HG03066 (cell line): Measurements from ENCODE around the gene SLC35E1.
"Not testable (repeated sequence)": the region's sequence is repeated elsewhere in the genome, so short reads cannot be mapped to it uniquely, and the experiment has no call there.

Experiments
- ATAC-seq: cut with Tn5 transposase; IDR thresholded peaks from one replicate; pipeline ENCODE4 v1.9.1; 2021; ENCODE audit warnings: low read depth; ENCODE audit not compliant: unreplicated experiment

SLC35E1 gene

DNA sequence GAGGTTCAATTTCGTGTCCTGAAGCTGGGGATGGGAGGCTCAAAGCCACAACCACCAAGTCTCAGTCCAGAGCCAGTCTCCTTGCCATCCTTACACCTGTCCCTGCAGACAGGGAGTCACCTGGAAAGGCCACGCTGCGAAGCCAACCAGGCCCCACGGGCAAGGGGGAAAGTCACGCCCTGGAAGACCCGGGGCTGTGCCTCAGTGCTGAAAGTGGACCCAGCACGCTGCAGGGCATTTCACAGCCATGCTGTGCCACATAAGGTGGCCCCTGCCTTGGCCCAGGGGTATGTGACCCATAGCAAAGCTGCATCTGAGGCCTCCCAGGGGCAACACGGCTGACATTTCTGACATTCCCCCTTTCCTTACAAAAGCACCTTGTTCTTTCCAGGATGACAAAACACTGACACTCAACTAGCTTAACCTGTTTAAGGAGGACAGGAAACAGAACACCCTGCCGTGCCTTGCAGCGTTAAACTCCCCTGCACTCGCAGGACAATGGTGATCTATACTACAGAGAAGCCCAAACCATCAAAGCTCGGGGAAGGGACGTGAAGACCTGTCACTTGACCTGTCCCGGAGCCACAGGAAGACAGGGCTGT lies 44.8 kb downstream of the SLC35E1 start:
- ATAC-seq = no peak

DNA sequence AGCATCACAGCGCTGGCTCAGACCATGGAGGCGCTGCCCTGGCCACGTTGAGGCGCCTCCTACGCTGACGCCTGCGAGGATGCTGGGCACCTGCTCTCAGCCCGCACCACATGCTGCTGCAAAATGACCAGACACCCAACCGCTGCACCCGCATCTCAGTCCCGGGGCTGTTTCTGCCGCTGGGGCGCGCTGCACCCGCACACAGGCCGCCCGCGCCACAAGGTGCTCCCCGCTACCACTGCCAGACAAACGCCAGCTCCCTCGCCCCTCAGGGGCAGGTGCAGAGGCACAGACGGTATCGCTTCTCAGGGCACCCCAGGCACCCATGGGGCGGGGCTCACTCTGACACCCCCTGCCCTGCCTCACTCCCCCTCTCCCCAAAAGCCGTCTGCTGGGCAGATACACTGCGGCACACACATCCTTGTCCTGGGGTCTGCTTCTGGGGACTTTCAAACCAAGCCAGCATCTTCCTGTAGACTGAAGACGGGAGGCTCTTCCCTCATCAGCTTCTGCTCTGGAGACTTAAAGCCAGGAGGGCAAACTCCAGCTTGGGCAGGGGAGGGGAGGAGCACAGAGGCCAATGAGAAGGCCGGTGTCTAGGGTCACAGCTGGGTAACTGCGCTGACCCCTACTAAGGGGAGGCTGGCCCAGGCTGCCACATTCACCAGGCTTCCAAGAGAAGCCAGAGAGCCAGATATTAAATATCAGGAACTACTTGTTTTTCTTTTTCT lies 46.3 kb downstream of the SLC35E1 start:
- ATAC-seq = no peak

DNA sequence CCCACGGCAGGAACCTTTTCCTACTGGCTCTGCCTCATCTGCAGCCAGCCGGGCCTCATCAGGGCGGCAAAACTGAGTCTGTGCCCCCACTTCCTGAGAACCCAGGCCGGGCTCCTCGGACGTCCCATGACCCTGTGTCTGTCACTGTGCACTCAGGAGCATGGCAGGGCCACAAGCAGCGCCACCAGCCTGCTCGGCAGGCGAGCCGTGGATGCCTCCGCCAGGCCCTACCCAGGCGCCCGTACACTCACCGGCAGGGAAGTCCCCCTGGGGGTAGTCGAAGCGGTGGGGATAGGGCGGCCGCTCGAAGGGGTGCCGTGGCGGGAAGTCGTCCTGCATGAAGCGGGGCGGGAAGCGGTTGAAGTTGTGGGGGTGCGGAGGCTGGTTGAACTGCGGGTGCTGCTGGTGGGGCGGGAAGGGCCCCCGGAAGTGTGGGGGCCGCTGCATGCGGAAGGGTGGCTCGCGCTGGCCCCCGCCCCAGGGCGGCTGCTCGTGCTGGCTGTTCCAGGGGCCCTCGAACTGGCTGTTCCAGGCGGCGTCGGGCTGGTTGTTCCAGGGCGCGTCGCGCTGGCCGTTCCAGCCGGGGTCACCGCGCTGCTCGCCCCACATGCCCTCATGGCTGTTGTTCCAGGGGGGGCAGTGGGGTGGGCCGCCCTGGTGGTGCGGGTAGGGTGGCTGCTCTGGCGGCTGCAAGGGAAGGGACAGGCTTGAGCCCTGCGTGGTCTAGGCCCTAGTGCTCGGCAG lies 47.1 kb downstream of the SLC35E1 start:
- ATAC-seq = no peak

DNA sequence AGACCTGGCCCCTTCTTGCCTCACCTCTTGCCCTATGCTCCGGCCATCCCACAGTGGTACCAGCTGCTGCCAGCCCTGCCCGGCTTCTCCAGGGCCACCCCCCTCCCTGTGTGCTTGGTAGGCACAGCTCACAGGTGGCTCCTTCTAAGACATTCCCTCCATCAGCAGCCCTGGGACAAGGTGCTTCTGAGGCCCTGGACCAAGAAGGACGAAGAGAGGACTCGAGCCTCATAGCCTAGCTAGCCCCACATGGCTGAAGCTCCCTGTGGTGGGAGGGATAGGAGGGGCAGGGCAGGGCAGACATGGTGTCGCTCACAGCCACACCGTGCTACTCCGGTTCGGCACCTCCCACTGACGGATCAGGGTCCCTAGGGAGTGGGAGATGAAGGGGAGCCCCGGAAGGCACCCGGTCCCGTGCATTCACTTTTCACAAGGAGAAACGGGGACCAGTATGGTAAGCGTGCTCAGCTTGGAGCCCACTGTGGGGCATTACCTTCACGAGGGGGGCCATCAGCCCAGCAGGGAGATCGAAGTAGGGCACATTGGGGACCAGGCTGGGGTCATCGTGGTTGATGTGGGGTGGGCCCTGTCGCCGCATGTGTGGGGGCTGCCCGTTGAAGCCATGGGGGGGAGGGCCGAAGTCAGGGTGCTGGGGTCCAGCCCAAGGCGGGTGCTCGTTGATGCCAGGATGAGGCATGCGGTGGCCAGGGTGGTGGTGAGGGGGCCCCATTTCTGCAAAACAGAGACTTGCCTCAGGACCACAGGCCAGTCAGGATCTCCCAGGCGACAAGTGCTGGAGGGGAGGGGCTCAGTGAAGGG lies 49.4 kb downstream of the SLC35E1 start:
- no peak for ATAC-seq

DNA sequence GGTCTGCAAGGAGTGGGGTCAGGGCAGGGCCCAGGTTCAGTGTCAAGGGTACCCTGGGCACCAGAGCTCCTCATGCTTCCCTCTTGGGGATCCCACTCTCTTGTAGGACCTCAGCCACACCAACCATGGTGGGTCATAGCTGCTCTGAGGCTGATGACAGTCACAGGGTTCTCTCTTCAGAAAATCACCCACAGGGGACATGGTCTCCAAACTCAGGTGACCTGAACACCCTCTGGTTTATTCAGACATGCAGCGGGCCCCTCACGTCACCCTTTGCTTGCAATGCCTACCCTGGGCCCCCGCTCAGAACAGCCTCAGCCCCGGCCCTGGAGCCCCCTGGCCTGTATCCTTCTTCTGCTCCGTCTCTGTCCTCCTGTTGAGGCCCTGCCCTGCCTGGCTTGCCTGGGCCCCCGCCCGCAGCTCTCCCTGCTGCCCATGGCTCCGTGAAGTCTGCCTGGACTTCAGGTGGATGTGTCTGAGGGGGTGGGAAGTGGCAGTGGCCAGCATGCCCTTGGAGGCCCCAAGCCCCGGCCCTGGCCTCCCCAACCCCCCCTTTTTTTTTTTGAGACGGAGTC lies 50.4 kb downstream of the SLC35E1 start:
- ATAC-seq = no peak

DNA sequence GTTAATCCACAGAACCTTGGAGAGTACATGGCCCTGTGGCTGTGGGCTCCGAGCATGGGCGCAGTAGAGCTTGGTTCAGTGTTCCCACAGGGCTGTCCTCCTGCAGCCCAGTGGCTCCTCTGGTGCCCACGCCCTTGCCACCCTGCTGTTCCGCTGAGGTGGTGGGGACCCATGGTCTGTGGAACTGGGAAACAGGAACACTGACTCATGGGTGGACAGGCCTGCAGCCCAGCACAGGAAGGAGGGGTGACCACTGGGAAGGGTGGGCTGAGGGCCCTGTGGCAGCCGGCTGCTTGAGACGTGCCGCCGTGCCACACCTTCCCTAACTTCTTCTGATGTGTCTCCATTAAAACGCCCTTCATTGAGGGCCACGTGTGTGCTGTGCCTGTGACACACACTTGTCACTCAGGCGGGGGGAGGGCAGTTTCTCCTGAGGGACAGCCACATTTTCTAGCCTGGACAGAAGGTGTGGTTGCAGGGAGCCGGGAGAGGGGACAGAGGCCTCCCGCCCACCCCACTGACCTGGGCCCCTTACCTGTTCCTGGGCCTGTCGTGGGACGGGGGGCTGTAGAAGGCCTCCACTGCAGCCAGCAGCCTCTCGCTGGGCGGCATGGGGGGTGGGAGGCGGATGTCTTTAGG lies 51.1 kb downstream of the SLC35E1 start:
- no peak for ATAC-seq

DNA sequence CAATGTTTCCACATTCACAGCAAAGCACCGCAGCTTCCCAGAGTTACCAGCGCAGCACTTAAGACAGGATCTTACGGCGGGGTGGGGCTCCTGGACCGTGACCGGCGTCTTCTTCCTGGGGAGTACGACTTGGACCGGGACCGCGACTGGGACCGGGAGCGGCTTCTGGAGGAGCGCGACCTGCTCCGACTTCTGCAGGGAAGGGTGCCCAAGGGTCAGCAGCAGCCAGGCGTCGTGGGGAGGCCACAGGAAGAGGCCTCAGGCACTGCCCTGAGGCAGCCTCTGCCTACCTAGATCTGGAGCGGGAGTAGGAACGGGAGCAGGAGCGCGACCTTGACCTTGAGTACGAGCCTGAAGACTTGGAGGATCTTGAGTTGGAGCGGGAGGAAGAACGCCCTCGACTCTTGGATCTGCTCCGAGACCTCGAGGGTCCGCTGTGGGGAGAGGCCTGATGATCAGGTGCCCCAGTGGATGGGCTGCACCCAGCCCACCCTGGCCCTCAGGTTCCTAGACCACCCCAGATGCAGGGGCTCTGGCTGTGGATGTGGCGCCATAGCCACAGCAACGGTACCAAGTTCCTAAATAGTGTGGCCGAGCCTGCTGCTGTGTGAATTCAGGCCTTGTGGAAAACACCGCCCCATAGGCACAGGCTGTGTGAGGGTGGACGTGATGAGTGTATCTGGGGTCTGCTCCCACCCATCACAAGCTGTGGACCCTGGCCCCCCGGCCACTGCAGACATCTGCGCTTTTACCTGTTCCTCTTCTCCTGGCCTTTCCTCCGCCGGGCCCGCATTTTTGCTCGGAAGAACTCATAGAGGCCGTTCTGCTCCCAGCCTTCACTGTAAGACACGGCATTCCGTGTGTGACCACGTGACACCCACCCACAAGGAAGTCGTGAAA lies 51.9 kb downstream of the SLC35E1 start:
- no peak for ATAC-seq

DNA sequence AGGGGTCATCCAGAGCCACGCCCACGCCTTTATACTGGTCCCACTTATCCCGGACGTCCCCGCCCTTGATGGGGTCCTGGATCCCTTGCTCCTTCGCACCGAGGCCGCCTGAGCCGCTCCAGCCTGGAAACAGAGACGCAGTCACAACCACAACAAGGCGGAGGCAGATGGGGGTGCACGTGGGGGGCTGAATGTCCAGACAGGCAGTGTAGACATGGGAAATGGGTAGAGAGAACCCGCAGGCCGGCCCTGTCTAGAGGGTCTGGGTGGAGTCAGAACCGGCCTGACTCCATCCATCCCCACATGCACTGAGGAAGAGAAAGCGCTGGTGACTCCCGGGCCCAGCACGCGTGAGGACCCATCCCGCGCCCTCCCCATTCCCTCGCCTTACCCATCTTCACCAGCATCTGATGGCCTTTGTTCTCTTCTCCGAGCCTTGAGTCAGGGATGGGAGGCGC lies 53.0 kb downstream of the SLC35E1 start:
- ATAC-seq = no peak

DNA sequence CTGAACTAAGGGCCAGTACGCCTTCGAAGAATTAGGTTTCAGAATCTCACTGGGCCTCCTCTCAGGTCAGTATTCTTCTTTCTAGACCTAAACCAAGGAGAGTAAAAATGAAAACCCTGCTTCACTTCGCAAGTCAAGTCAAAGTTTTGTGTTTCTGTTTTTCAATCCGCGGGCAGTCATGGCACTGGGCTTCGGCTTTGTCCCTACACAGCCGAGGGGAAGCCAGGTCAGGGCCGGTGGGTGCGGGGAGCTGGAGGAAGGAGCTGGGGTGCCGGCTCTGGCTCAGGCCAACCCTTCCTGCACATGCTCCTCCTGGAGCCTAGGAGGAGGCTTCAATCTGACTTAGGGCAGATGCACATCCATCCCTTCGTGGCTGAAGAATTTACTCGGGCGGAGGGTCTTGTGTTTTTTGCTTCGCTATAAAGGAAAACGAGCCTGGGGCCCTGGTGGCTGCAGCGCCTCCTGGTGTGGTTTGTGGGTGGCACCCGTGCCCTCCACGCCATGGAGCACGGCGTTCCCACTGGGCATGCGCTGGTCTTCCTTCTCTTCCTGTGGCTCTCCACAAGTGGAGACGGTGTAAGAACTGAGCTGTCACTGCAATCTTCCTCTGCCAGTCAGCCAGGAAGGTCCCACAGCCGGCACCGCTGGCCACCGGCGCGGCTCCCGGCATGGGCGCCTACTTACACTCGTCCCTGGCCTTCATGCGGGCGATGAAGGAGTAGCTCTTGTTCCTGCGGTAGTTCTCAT lies 53.6 kb downstream of the SLC35E1 start:
- no peak for ATAC-seq

DNA sequence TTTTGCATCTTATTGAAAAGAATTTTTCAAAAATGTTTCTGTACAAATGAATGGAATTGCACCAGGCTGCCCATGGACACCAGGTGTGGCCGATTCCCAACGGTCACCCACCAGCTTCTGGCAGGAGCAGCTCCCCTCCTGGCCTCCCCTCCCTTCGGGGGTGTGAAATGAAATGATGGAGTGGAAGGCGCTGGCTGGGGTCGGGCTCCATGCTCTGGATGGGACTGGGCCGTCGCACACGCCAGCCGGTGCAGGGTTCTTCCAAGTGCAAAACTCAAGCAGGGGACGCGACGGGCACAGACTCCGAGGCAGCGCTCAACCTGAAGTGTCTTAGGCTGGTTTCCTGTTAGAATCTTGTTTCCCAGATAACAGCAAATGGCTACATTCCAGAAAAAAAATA lies 54.2 kb downstream of the SLC35E1 start:
- ATAC-seq = no peak

DNA sequence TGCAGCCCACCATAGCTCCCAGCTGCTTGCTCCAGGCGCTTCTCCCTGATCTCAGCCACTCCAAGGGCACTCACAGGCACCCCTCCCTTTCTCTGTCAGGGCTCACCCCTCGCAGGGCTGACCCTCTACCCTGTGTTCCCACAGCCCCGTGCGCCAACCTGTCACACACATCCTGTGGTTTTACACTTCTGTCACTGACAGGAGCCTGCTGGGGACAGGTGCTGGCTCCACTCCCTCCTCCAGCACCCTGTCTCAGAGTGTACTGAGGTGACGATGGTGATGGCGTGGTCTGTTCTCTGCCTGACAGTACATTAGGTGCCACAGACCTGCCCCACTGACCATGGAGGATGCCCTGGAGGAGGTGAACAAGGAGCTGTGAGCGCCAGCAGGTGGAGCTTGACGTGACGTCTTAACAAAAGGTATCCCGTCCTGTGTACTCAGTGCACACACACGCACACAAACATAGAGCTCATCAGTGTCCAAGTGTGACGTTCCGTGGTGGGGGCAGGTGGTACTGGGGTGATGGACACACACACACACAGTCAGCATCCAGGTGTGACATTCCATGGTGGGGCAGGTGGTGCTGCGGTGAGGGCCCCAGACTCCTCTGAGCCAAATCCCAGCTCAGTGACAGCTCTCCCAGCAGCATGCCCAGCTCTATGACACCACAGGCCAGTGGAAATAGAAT lies 55.1 kb downstream of the SLC35E1 start:
- no peak for ATAC-seq

DNA sequence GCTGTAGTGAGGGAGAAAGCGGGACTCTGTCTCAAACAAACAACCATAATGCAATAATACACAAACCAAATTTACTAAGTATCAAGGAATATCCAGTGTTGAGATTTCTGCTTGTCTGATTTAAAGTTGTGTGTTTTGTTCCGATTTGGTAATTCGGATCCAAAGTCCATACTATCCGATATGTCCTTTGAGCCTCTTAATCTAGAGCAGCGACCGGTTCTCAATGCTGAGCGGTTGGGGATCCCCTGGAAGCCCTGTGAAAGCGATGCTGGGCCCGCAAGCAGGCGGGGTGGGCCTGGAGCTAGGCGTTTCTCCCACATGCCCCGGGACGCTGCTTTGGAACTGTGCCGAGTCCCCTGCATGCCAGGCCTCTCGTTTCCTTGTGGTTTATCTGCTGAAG lies 55.8 kb downstream of the SLC35E1 start:
- ATAC-seq = no peak

DNA sequence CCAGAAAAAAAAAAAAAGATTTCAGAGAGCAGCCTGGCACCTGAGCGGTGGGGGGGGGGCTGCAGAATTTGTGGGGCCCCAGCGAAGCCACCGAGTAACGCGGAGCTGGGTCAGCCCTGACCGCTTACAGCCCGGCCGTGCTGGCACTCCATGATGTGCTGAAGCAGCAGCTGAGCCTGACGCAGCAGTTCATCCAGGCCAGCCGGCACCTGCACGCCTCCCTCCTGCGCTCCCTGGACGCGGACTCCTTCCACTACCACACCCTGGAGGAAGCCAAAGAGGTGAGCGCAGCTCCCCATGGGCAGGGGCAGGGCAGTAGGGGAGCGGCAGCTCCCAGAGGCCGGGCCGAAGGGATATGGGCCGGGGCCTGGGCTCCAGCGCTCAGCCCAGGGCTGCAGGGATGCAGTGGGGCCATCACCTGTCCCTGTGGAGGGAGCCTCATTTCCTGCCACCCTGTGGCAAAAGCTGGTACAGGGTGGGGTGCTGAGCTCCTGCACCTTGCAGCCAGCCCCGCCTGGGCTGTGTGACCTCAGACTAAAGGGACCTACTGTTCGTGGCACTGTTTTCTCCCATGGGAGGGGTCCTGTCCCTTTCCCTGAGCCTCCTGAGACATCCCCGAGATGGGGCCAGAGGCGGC lies 57.7 kb downstream of the SLC35E1 start:
- no peak for ATAC-seq

DNA sequence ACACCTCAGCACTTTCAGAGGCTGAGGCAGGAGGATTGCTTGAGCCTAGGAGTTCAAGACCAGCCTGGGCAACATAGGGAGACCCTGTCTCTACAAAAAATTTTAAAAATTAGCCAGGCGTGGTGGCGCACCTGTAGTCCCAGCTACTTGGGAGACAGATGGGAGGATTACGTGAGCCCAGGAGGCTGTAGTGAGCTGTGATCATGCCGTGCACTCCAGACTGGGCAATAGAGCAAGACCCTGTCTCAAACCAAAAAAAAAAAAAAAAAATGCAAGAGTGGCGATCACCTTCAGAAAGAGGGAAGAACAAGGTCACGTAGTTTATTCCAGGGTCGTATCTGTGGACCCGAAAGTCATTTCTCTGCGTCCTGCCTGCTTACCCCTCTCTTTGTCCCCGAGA lies 59.6 kb downstream of the SLC35E1 start:
- ATAC-seq = not testable (repeated sequence)

DNA sequence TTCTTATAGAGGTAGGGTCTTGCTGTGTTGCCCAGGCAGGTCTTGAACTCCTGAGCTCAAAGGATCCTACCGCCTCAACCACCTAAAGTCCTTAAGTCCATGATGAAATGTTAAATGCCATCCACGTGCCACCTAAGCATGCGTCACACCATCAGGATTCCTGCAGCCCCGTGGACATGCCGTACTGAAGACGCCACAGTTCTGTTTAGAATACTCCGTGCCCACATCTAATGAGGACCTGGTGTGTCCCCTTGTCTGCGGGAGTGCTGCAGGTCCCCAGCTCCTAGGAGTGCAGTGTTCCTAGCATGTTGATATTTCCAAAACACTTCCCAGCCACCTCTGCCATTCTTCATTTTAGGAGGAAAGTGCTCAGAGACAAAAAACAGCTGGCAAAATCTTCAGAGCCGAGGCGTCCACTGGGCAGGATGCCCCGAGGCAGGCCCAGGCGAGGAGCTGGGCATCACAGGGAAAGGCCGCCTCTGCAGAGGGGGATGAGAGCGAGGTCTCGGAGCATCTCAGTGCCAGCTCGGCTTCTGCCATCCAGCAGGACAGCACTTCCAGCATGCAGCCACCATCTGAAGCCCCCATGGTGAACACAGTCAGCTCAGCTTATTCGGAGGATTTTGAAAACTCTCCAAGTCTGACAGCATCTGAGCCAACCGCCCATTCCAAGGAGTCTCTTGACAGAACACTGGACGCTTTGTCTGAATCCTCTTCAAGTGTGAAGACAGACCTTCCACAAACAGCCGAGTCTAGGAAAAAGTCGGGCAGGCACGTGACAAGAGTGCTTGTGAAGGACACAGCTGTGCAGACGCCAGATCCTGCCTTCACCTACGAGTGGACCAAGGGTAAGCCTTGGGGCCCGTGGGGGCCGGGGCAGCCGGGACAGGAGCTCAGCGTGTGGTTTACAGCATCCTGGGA lies 62.8 kb downstream of the SLC35E1 start:
- ATAC-seq = no peak

DNA sequence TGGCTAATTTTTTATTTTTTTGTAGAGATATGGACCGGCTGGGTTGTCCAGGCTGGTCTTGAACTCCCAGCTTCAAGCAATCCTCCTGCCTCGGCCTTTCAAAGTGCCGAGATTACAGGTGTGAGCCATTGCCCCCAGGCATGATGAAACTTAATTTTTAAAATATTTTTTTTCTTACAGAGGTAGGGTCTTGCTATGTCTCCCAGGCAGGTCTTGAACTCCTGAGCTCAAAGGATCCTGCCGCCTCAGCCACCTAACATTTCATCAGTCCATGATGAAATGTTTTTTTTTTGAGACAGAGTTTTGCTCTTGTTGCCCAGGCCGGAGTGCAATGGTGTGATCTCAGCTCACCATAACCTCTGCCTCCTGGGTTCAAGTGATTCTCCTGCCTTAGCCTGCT lies 63.7 kb downstream of the SLC35E1 start:
- no peak for ATAC-seq
